Brain microvascular endothelial cell (primary cell): ENCODE results near the gene JAGN1.

Source experiments
- DNase-seq: peaks from one replicate; pipeline ENCODE4 v3.0.0-alpha.2; 2020
- H3K27ac ChIP-seq: fragments of 250-450 bp; sonication (Bioruptor Pico); 2 replicates; pipeline ENCODE4 v1.5.1; 2020; ENCODE audit warnings: mild to moderate bottlenecking, moderate library complexity
- H3K27me3 ChIP-seq: fragments of 250-450 bp; sonication (Bioruptor Pico); replicated peaks from 2 replicates; pipeline ENCODE4 v1.5.1; 2020; ENCODE audit warnings: mild to moderate bottlenecking
- H3K36me3 ChIP-seq: fragments of 250-450 bp; sonication (Bioruptor Pico); replicated peaks from 2 replicates; pipeline ENCODE4 v1.5.1; 2020; ENCODE audit warnings: mild to moderate bottlenecking
- H3K4me3 ChIP-seq: 2 replicates; pipeline ENCODE4 v1.5.1; 2011; ENCODE audit warnings: low read depth, mild to moderate bottlenecking, control low read depth, low read length, moderate library complexity
- in situ Hi-C: cut with HindIII; loops from 2 replicates; pipeline ENCODE4 v1.10.0; 2017; ENCODE audit warnings: low sequenced_read_pairs, low pct_ligation_motif_present
- TF ChIP-seq, protein P1 (sequence below): IDR thresholded peaks from 2 replicates; pipeline ENCODE4 v1.5.1; 2011; ENCODE audit warnings: low read depth, mild to moderate bottlenecking, moderate library complexity, low read length, control low read depth, inconsistent platforms; ENCODE audit errors: missing control alignments

Gene JAGN1

GRCh38 chr3:9917820-9918219, 27.4 kb downstream of the JAGN1 start:
- H3K4me3 ChIP-seq: no peak overlapping the region
- H3K27ac ChIP-seq: no peak overlapping the region
- in situ Hi-C loops: no loop called here
- TF ChIP-seq, protein P1, sequence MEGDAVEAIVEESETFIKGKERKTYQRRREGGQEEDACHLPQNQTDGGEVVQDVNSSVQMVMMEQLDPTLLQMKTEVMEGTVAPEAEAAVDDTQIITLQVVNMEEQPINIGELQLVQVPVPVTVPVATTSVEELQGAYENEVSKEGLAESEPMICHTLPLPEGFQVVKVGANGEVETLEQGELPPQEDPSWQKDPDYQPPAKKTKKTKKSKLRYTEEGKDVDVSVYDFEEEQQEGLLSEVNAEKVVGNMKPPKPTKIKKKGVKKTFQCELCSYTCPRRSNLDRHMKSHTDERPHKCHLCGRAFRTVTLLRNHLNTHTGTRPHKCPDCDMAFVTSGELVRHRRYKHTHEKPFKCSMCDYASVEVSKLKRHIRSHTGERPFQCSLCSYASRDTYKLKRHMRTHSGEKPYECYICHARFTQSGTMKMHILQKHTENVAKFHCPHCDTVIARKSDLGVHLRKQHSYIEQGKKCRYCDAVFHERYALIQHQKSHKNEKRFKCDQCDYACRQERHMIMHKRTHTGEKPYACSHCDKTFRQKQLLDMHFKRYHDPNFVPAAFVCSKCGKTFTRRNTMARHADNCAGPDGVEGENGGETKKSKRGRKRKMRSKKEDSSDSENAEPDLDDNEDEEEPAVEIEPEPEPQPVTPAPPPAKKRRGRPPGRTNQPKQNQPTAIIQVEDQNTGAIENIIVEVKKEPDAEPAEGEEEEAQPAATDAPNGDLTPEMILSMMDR: no peak
- H3K27me3 ChIP-seq: no peaks in the 10 kb centered on the region
- no peak for DNase-seq
- H3K36me3 ChIP-seq: no peaks in the 10 kb centered on the region

GRCh38 chr3:9918261-9919038, 28.0 kb downstream of the JAGN1 start:
- H3K27me3 ChIP-seq: no peaks in the 10 kb centered on the region
- no peak overlapping the region for H3K27ac ChIP-seq
- no peaks in the 10 kb centered on the region for H3K36me3 ChIP-seq
- TF ChIP-seq, protein P1: no peak
- H3K4me3 ChIP-seq: no peak overlapping the region
- in situ Hi-C loops: no loop called here
- DNase-seq: no peak

DNA sequence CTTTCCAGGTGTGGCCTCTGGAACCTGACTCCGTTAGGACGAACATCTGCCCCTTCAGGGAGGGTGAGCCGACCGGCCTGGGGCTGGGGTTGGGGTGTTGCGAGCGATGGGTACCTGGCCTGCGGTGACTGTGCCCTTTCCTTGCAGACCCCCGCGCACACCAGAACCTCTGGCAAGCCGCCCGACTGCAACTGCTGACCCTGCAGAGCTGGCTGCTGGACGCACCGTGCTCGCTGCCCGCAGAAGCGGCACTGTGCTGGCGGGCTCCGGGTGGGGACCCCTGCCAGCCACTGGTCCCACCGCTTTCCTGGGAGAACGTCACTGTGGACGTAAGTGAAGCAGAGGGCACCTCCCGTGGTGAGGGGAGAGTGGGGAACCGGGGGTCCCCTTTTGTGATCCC, 37.7 kb downstream of the JAGN1 start:
- no peak overlapping the region for H3K4me3 ChIP-seq
- in situ Hi-C loops: no loop called here
- H3K27me3 ChIP-seq: no peaks in the 10 kb centered on the region
- TF ChIP-seq, protein P1: no peak
- DNase-seq: no peak
- H3K27ac ChIP-seq: no peak overlapping the region
- peaks cover 4% of the 10 kb centered on the region for H3K36me3 ChIP-seq

- in situ Hi-C loops: no loop called here
- DNase-seq: no peak
- H3K27ac ChIP-seq: no peak overlapping the region
Observed at GRCh38 chr3:9930804-9931418, 40.5 kb downstream of the JAGN1 start.

GRCh38 chr3:9932535-9932842, 42.1 kb downstream of the JAGN1 start:
- TF ChIP-seq, protein P1: no peak
- H3K36me3 ChIP-seq: peaks cover 17% of the 10 kb centered on the region
- DNase-seq: no peak
- peak overlapping the region; percentile 99 for H3K27ac ChIP-seq
- peak overlapping the region; percentile 73 for H3K4me3 ChIP-seq
- no peaks in the 10 kb centered on the region for H3K27me3 ChIP-seq
- in situ Hi-C loops: no loop called here

More at GRCh38 chr3:9930804-9931418, 40.5 kb downstream of the JAGN1 start:
- peaks cover 6% of the 10 kb centered on the region for H3K36me3 ChIP-seq
- no peak overlapping the region for H3K4me3 ChIP-seq
- H3K27me3 ChIP-seq: no peaks in the 10 kb centered on the region
- TF ChIP-seq, protein P1: peak; percentile 33
